Measurements from ENCODE around the gene RNF207.

DNA sequence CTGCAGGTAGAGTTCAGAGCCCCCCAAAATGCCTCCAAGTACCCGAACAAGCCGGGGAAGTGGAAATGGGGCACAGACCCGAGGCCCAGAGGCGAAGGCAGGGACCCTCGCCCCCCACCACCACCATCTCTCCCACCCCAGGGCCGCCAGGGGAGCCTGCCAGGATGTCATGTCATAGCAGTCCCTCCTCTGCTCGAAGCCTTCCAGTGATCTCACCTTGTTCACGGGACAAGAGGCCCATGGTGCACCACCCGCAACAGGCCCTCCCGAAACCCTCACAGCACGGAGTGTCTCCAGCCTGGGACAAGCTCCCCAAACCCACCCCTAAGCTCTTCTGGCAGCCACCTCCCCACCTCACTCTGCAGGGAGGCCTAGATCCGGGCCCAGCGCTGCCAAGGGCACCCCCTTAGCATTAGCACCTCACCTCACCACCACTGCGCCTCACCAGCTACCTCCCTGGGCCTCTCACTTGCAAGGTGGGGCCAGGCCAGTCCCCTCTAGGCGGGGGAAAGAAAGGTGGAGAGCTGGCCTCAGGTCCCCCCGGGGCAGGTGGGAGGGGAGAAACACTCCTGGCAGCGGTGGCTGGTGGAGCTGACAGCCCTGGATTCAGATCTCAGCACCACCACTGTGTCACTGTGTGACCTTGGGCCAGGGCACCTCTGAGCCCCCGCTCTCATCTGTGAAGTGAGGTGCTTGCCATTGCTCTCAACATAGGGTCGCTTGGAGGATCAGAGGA, 39.1 kb upstream of the RNF207 start:
- TF ChIP-seq, protein P1, sequence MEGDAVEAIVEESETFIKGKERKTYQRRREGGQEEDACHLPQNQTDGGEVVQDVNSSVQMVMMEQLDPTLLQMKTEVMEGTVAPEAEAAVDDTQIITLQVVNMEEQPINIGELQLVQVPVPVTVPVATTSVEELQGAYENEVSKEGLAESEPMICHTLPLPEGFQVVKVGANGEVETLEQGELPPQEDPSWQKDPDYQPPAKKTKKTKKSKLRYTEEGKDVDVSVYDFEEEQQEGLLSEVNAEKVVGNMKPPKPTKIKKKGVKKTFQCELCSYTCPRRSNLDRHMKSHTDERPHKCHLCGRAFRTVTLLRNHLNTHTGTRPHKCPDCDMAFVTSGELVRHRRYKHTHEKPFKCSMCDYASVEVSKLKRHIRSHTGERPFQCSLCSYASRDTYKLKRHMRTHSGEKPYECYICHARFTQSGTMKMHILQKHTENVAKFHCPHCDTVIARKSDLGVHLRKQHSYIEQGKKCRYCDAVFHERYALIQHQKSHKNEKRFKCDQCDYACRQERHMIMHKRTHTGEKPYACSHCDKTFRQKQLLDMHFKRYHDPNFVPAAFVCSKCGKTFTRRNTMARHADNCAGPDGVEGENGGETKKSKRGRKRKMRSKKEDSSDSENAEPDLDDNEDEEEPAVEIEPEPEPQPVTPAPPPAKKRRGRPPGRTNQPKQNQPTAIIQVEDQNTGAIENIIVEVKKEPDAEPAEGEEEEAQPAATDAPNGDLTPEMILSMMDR (IDR thresholded peaks at IDR 0.05; ENCODE audit: insufficient read depth, low read length, poor library complexity, severe bottlenecking): no peak
- no peak for TF ChIP-seq EZH2phosphoT487 (conservative IDR thresholded peaks at IDR 0.05; ENCODE audit: low read length)

All from SU-DHL-6 (cell line).